ENCODE results near the gene SLC25A21. TPM values are rescaled to one million over a fixed set of nuclear protein-coding genes. Genes with fewer than 3 reads are reported as not detected.
"Not testable (repeated sequence)": the region's sequence is repeated elsewhere in the genome, so short reads cannot be mapped to it uniquely, and the experiment has no call there.

The SLC25A21 gene
- total and polyA plus RNA-seq, 8 donors: 0.37 to 0.92 (median 0.60) TPM

GRCh38 chr14:37195327-37195726, 22.9 kb upstream of the SLC25A21 start:
- DNase-seq (no peak), FAIRE-seq (no peak), ATAC-seq (no peak)
- no peaks in the 10 kb centered on the region for H3K9me3 ChIP-seq
- peaks cover 0 to 16% (median 7%) of the 10 kb centered on the region in 3 donors for H3K4me1 ChIP-seq
- TF ChIP-seq, protein P1, sequence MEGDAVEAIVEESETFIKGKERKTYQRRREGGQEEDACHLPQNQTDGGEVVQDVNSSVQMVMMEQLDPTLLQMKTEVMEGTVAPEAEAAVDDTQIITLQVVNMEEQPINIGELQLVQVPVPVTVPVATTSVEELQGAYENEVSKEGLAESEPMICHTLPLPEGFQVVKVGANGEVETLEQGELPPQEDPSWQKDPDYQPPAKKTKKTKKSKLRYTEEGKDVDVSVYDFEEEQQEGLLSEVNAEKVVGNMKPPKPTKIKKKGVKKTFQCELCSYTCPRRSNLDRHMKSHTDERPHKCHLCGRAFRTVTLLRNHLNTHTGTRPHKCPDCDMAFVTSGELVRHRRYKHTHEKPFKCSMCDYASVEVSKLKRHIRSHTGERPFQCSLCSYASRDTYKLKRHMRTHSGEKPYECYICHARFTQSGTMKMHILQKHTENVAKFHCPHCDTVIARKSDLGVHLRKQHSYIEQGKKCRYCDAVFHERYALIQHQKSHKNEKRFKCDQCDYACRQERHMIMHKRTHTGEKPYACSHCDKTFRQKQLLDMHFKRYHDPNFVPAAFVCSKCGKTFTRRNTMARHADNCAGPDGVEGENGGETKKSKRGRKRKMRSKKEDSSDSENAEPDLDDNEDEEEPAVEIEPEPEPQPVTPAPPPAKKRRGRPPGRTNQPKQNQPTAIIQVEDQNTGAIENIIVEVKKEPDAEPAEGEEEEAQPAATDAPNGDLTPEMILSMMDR (IDR thresholded peaks at IDR 0.05): no peak
- no peak overlapping the region for H3K4me3 ChIP-seq
- H3K27me3 ChIP-seq: no peaks in the 10 kb centered on the region
- no peaks in the 10 kb centered on the region for H3K36me3 ChIP-seq
- intact Hi-C loops (cut with DNase I): no loop called here
- no peak overlapping the region for H3K27ac ChIP-seq
- 76 to 78% methylated on average over 1 of the region's 1 CpG for WGBS, 2 donors

- no peaks in the 10 kb centered on the region for H3K9me3 ChIP-seq
- H3K27ac ChIP-seq: no peak overlapping the region
- H3K36me3 ChIP-seq: no peaks in the 10 kb centered on the region
- 81 to 94% methylated on average over 2 of the region's 2 CpGs for whole genome bisulfite sequencing, 2 donors
- FAIRE-seq (no peak), ATAC-seq (no peak), DNase-seq (no peak)
- intact Hi-C loops (cut with DNase I): no loop called here
- H3K4me3 ChIP-seq: no peak overlapping the region
- no peaks in the 10 kb centered on the region for H3K27me3 ChIP-seq
- peaks cover 0 to 16% (median 7%) of the 10 kb centered on the region in 3 donors for H3K4me1 ChIP-seq
- TF ChIP-seq, protein P1 (IDR thresholded peaks at IDR 0.05): no peak
Measured at GRCh38 chr14:37194698-37195097, 22.3 kb upstream of the SLC25A21 start.

DNA sequence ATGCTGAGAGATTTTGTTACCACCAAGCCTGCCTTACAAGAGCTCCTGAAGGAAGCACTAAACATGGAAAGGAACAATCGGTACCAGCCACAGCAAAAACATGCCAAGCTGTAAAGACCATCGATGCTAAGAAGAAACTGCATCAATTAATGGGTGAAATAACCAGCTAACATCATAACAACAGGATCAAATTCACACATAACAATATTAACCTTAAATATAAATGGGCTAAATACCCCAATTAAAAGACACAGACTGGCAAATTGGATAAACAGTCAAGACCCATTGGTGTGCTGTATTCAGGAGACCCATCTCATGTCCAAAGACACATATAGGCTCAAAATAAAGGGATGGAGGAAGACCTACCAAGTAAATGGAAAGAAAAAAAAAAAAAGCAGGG, 17.3 kb upstream of the SLC25A21 start:
- H3K27me3 ChIP-seq; ATAC-seq; FAIRE-seq; H3K4me3 ChIP-seq; H3K9me3 ChIP-seq; DNase-seq; H3K27ac ChIP-seq; H3K4me1 ChIP-seq; H3K36me3 ChIP-seq; intact Hi-C loops (cut with DNase I): not testable (repeated sequence)
- 83 to 86% methylated on average over 2 of the region's 2 CpGs for WGBS, 2 donors

DNA sequence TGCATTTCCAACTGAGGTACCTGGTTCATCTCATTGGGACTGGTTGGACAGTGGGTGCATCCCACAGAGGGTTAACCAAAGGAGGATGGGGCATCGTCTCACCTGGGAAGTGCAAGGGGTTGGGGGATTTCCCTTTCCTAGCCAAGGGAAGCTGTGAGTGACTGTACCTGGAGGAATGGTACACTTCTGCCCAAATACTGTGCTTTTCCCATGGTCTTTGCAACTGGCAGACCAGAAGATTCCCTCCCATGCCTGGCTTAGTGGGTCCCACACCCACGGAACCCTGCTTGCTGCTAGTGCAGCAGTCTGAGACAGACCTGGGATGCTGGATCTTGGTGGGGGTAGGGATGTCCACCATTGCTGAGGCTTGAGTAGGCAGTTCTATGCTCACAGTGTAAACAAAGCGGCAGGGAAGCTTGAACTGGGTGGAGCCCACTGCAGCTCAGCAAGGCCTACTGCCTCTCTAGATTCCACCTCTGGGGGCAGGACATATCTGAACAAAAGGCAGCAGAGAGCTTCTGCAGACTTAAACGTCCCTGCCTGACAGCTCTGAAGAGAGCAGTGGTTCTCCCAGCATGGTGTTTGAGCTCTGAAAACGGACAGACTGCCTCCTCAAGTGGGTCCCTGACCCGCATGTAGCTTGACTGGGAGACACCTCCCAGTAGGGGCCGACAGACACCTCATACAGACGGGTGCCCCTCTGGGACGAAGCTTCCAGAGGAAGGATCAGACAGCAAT, 15.6 kb upstream of the SLC25A21 start:
- 69 to 71% methylated on average over 9 of the region's 9 CpGs for WGBS, 2 donors
- intact Hi-C loops (cut with DNase I); ATAC-seq; H3K27ac ChIP-seq; H3K4me1 ChIP-seq; H3K36me3 ChIP-seq; H3K9me3 ChIP-seq; FAIRE-seq; H3K4me3 ChIP-seq; DNase-seq; H3K27me3 ChIP-seq: not testable (repeated sequence)

- no peaks in the 10 kb centered on the region for H3K27me3 ChIP-seq
Measured at GRCh38 chr14:37187294-37187693, 14.9 kb upstream of the SLC25A21 start.

GRCh38 chr14:37186865-37187264, 14.5 kb upstream of the SLC25A21 start:
- no peaks in the 10 kb centered on the region for H3K27me3 ChIP-seq
- no peak overlapping the region for H3K4me3 ChIP-seq
- no peak for ATAC-seq
- TF ChIP-seq, protein P1 (IDR thresholded peaks at IDR 0.05): no peak
- DNase-seq: no peak
- WGBS, 2 donors: 87 to 96% methylated on average over 1 of the region's 1 CpG
- no peak overlapping the region for H3K27ac ChIP-seq
- FAIRE-seq: no peak
- no peaks in the 10 kb centered on the region for H3K4me1 ChIP-seq
- H3K9me3 ChIP-seq: no peaks in the 10 kb centered on the region
- H3K36me3 ChIP-seq: no peaks in the 10 kb centered on the region
- intact Hi-C loops (cut with DNase I): no loop called here

More at GRCh38 chr14:37187294-37187693, 14.9 kb upstream of the SLC25A21 start:
- no peak overlapping the region for H3K27ac ChIP-seq
- no peak overlapping the region for H3K4me3 ChIP-seq
- TF ChIP-seq, protein P1 (IDR thresholded peaks at IDR 0.05): no peak
- ATAC-seq (no peak), FAIRE-seq (no peak), DNase-seq (no peak)
- 60 to 72% methylated on average over 3 of the region's 3 CpGs for WGBS, 2 donors
- intact Hi-C loops (cut with DNase I): no loop called here
- H3K9me3 ChIP-seq: no peaks in the 10 kb centered on the region
- H3K36me3 ChIP-seq: no peaks in the 10 kb centered on the region
- no peaks in the 10 kb centered on the region for H3K4me1 ChIP-seq

All from pancreas (tissue), 10 donors.